HepG2 (cell line): ENCODE data around the gene FAM117A. TPM values are rescaled to one million over a fixed set of nuclear protein-coding genes. Genes with fewer than 3 reads are reported as not detected.

Source experiments
- AGO1 ChIP-seq: fragments of 200-400 bp; formaldehyde crosslinking; IDR thresholded peaks from 2 replicates; pipeline ENCODE4 v1.6.1; 2017; ENCODE audit warnings: mild to moderate bottlenecking, low read depth, low read length, moderate library complexity; ENCODE audit not compliant: poor library complexity, severe bottlenecking
- CEBPG ChIP-seq: IDR thresholded peaks from 2 replicates; pipeline ENCODE4 v1.6.1; 2016
- ELF1 ChIP-seq: sonication (generic); formaldehyde crosslinking; IDR thresholded peaks from 2 replicates; pipeline ENCODE4 v1.4.0; 2020; ENCODE audit warnings: missing genetic modification reagents
- FOXA3 ChIP-seq: IDR thresholded peaks from 2 replicates; pipeline ENCODE4 v1.6.1; 2016; ENCODE audit warnings: missing genetic modification reagents, missing compliant biosample characterization
- GABPA ChIP-seq, 2 experiments: IDR thresholded peaks; 2 replicates each; pipeline ENCODE4 v1.6.1; 2011 to 2016; ENCODE audit warnings: low read depth in 2 of 2, low read length in 1 of 2, missing biosample characterization in 1 of 2, missing genetic modification characterization in 1 of 2
- GATAD1 ChIP-seq: IDR thresholded peaks from 2 replicates; pipeline ENCODE4 v1.6.1; 2016; ENCODE audit warnings: missing genetic modification reagents, missing compliant biosample characterization
- HMGXB4 ChIP-seq, 2 experiments: sonication (generic) in 1 of 2; formaldehyde crosslinking in 1 of 2; IDR thresholded peaks; 2 replicates each; pipeline versions ENCODE4 v1.4.0 to v1.6.1; 2018 to 2020; ENCODE audit warnings: missing genetic modification reagents in 2 of 2, borderline replicate concordance in 1 of 2, low read depth in 1 of 2, mild to moderate bottlenecking in 1 of 2, missing biosample characterization in 1 of 2
- HNRNPK ChIP-seq: fragments of 200-400 bp; formaldehyde crosslinking; IDR thresholded peaks from 2 replicates; pipeline ENCODE4 v1.6.1; 2018; ENCODE audit warnings: low read length, low read depth, moderate library complexity, mild to moderate bottlenecking; ENCODE audit not compliant: poor library complexity, severe bottlenecking
- KAT7 ChIP-seq: IDR thresholded peaks from 2 replicates; pipeline ENCODE4 v1.6.1; 2018; ENCODE audit warnings: borderline replicate concordance, missing compliant biosample characterization
- MEIS1 ChIP-seq: sonication (generic); formaldehyde crosslinking; IDR thresholded peaks from 2 replicates; pipeline ENCODE4 v1.9.0; 2021; ENCODE audit warnings: mild to moderate bottlenecking, missing genetic modification reagents, moderate library complexity, borderline replicate concordance
- PPARG ChIP-seq: conservative IDR thresholded peaks from 2 replicates; pipeline ENCODE4 v1.6.1; 2016; ENCODE audit warnings: missing biosample characterization, missing genetic modification reagents
- SNAPC2 ChIP-seq: sonication (generic); formaldehyde crosslinking; IDR thresholded peaks from 2 replicates; pipeline ENCODE4 v1.8.1; 2022; ENCODE audit warnings: mild to moderate bottlenecking, missing genetic modification reagents
- TEAD3 ChIP-seq: optimal IDR thresholded peaks from 2 replicates; pipeline ENCODE3; 2016; ENCODE audit warnings: borderline replicate concordance
- TSC22D2 ChIP-seq: sonication (generic); formaldehyde crosslinking; IDR thresholded peaks from 2 replicates; pipeline ENCODE4 v1.5.1; 2020; ENCODE audit warnings: missing genetic modification reagents, mild to moderate bottlenecking, borderline replicate concordance
- ZNF451 ChIP-seq: sonication (generic); formaldehyde crosslinking; IDR thresholded peaks from 2 replicates; pipeline ENCODE4 v1.5.0; 2020; ENCODE audit warnings: mild to moderate bottlenecking, missing genetic modification reagents
- ZNF770 ChIP-seq: sonication (generic); formaldehyde crosslinking; IDR thresholded peaks from 2 replicates; pipeline ENCODE4 v1.5.0; 2020; ENCODE audit warnings: mild to moderate bottlenecking, missing genetic modification reagents
- polyA plus RNA-seq, 8 experiments: library from polyadenylated mRNA; depleted of rRNA in 3 of 8; stranded (reverse) in 7 of 8; unstranded in 1 of 8; fragments of >200 nt; fragmentation: Illumina TruSeq in 4 of 8; extraction: Trizol in 4 of 8; gene quantifications; 2 replicates each; pipeline versions ENCODE4 v1.2.1 to v1.2.3, GENCODE V29; 2011 to 2016; ENCODE audit warnings: low read depth in 4 of 8, missing spikeins in 1 of 8, mixed read lengths in 1 of 8; ENCODE audit not compliant: insufficient read depth in 1 of 8
- total RNA-seq, 5 experiments: library from RNA; depleted of rRNA; stranded (reverse); fragments of >200 nt; fragmentation: Illumina TruSeq; extraction: Trizol; gene quantifications; 2 replicates each; pipeline ENCODE4 v1.2.3, GENCODE V29; 2016; ENCODE audit warnings: low read depth in 1 of 5
- TF ChIP-seq, protein P1 (sequence below): sonication (generic); formaldehyde crosslinking; IDR thresholded peaks from 2 replicates; pipeline ENCODE4 v1.4.0; 2020; ENCODE audit warnings: missing genetic modification reagents, borderline replicate concordance
- TF ChIP-seq, protein P2 (sequence below): fragments of 450-650 bp; IDR thresholded peaks from 2 replicates; pipeline ENCODE4 v1.6.1; 2016
- TF ChIP-seq, protein P3 (sequence below): IDR thresholded peaks from 2 replicates; pipeline ENCODE4 v1.6.1; 2012; ENCODE audit warnings: inconsistent platforms
- TF ChIP-seq, protein P4 (sequence below): sonication (generic); formaldehyde crosslinking; IDR thresholded peaks from 2 replicates; pipeline ENCODE4 v1.8.1; 2023; ENCODE audit warnings: missing genetic modification reagents, mild to moderate bottlenecking, borderline replicate concordance

Gene FAM117A
- total and polyA plus RNA-seq, 2 of the 13 experiments (the other 11 are each of a cell fraction or from before 2014, with no cell fraction given), result 12.1 to 19.8 TPM

- TF ChIP-seq, protein P1, sequence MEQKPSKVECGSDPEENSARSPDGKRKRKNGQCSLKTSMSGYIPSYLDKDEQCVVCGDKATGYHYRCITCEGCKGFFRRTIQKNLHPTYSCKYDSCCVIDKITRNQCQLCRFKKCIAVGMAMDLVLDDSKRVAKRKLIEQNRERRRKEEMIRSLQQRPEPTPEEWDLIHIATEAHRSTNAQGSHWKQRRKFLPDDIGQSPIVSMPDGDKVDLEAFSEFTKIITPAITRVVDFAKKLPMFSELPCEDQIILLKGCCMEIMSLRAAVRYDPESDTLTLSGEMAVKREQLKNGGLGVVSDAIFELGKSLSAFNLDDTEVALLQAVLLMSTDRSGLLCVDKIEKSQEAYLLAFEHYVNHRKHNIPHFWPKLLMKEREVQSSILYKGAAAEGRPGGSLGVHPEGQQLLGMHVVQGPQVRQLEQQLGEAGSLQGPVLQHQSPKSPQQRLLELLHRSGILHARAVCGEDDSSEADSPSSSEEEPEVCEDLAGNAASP, result 0 out of 2 replicates have a peak, but pooled peaks have one; percentile 7
- TF ChIP-seq GABPA (IDR thresholded peaks at IDR 0.05; ENCODE audit: low read depth, low read length), result no peak; the same call in 1 of the 2 replicates
- TF ChIP-seq GABPA (CRISPR knock-in tag; IDR thresholded peaks at IDR 0.05; ENCODE audit: low read depth), result peak; percentile 89
- TF ChIP-seq ELF1 (CRISPR knock-in tag), result peak; percentile 64
- TF ChIP-seq ZNF451 (CRISPR knock-in tag), result peak; percentile 74; the same call in 1 of the 2 replicates
- peak; percentile 63 for TF ChIP-seq FOXA3 (CRISPR knock-in tag)
- no peak for TF ChIP-seq HNRNPK
- TF ChIP-seq, protein P2, sequence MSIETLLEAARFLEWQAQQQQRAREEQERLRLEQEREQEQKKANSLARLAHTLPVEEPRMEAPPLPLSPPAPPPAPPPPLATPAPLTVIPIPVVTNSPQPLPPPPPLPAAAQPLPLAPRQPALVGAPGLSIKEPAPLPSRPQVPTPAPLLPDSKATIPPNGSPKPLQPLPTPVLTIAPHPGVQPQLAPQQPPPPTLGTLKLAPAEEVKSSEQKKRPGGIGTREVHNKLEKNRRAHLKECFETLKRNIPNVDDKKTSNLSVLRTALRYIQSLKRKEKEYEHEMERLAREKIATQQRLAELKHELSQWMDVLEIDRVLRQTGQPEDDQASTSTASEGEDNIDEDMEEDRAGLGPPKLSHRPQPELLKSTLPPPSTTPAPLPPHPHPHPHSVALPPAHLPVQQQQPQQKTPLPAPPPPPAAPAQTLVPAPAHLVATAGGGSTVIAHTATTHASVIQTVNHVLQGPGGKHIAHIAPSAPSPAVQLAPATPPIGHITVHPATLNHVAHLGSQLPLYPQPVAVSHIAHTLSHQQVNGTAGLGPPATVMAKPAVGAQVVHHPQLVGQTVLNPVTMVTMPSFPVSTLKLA, result peak; percentile 29; the same call in 1 of the 2 replicates
- TF ChIP-seq KAT7, result 0 out of 2 replicates have a peak, but pooled peaks have one; percentile 26
- TF ChIP-seq MEIS1 (CRISPR knock-in tag), result no peak
- peak; percentile 33; the same call in 1 of the 2 replicates for TF ChIP-seq SNAPC2 (CRISPR knock-in tag)
- peak; percentile 90 for TF ChIP-seq TEAD3 (CRISPR knock-in tag)
- TF ChIP-seq, protein P3, sequence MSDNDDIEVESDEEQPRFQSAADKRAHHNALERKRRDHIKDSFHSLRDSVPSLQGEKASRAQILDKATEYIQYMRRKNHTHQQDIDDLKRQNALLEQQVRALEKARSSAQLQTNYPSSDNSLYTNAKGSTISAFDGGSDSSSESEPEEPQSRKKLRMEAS, result peak; percentile 95
- TF ChIP-seq PPARG (CRISPR knock-in tag), result peak; percentile 79
- TF ChIP-seq, protein P4, sequence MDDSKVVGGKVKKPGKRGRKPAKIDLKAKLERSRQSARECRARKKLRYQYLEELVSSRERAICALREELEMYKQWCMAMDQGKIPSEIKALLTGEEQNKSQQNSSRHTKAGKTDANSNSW, result peak; percentile 41; the same call in 1 of the 2 replicates
- TF ChIP-seq ZNF770, result peak; percentile 75
- peak; percentile 77 for TF ChIP-seq CEBPG (CRISPR knock-in tag)
- TF ChIP-seq TSC22D2 (CRISPR knock-in tag), result 0 out of 2 replicates have a peak, but pooled peaks have one; percentile 31
- 0 out of 2 replicates have a peak, but pooled peaks have one; percentile 18 for TF ChIP-seq GATAD1 (CRISPR knock-in tag)
- TF ChIP-seq HMGXB4 (CRISPR knock-in tag; IDR thresholded peaks at IDR 0.05; ENCODE audit: borderline replicate concordance in 1 of 2, low read depth in 1 of 2), result no peak
- no peak for TF ChIP-seq AGO1
Observed at GRCh38 chr17:49687878-49688491, 75.9 kb downstream of the FAM117A start (continued).
